Measurements from ENCODE around the gene WSB2.

The WSB2 gene

DNA sequence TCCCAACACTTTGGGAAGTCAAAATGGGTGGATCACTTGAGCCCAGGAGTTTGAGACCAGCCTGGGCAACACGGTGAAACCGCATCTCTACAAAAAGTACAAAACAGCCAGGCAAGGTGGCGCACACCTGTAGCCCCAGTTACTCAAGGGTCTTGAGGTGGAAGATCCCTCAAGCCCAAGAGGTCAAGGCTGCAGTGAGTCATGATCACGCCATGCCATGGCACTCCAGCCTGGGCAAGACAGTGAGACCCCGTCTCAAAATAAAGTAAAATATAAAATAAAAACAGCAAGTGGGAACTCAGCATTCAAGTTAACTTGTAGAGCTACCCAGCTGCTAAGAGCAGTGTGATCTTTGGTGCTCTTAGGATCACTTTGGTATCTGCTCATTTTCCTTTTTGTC, 31.8 kb downstream of the WSB2 start:
- Histone ChIP-seq H3K4ac (ENCODE audit: low read length) (no peak overlapping the region), H3K36me3 (replicated peaks in 1 of 2; ENCODE audit: control insufficient read depth in 2 of 2, insufficient read depth in 2 of 2, low read length in 2 of 2) (peaks cover 49 to 98% of the 10 kb centered on the region in 2 donors), H3K27me3 (ENCODE audit: control insufficient read depth in 3 of 3, insufficient read depth in 3 of 3, low read depth in 1 of 3, low read length in 3 of 3) (no peaks in the 10 kb centered on the region), H3K4me2 (ENCODE audit: insufficient read depth, low read length, poor library complexity, severe bottlenecking) (no peak overlapping the region), H4K8ac (ENCODE audit: low read depth, low read length) (no peak overlapping the region), H3K4me1 (ENCODE audit: control insufficient read depth in 2 of 2, insufficient read depth in 1 of 2, low read depth in 1 of 2, low read length in 2 of 2) (no peaks in the 10 kb centered on the region), H3K4me3 (ENCODE audit: low read length in 2 of 2) (no peak overlapping the region), H2BK5ac (ENCODE audit: low read length) (no peak overlapping the region), H2BK120ac (ENCODE audit: low read depth, low read length) (no peak overlapping the region), H3K27ac (replicated peaks; ENCODE audit: low read length) (no peak overlapping the region), H3K14ac (ENCODE audit: low read length) (no peak overlapping the region), H2BK12ac (ENCODE audit: low read length) (no peak overlapping the region), H3K79me1 (ENCODE audit: low read depth, low read length) (no peaks in the 10 kb centered on the region), H3K9me3 (replicated peaks in 1 of 2; ENCODE audit: control insufficient read depth in 2 of 2, insufficient read depth in 1 of 2, low read depth in 1 of 2, low read length in 2 of 2) (no peaks in the 10 kb centered on the region), H3K23ac (ENCODE audit: low read depth, low read length, poor library complexity) (no peak overlapping the region), H2AK5ac (ENCODE audit: low read depth, low read length) (no peak overlapping the region), H4K91ac (ENCODE audit: low read depth, low read length, poor library complexity) (no peak overlapping the region), H3K18ac (ENCODE audit: low read length) (no peak overlapping the region), H3K9ac (ENCODE audit: low read depth, low read length, poor library complexity) (no peak overlapping the region), H2AFZ (ENCODE audit: low read length) (no peak overlapping the region), H2BK15ac (ENCODE audit: low read length) (no peak overlapping the region)
- no peak for DNase-seq (ENCODE audit: low spot score)
- no CpG with 5 or more reads among the region's 5 CpGs for WGBS, 2 donors (ENCODE audit: extremely low coverage in 2 of 2, insufficient read length in 2 of 2, insufficient replicate concordance in 1 of 2)

DNA sequence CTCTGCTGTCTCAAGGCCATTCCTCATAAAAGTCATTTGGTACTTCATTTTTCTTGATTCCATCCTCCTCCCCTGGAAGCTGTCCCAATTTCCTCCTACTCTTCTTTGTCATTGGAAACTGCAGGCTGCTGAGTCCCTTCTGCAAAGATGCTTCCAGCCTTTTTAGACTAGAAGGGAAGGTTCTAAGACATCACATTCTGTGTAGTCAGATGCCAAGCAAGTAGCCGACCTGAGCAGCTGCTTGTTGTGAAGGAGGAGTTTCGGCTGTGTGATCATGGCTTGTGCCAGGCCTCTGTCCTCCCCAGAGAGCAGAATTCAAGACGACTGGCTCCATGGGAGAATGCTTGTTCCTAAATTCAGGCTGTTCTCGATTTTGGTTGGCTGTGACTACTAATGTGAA, 35.8 kb downstream of the WSB2 start:
- no peak overlapping the region for H3K14ac ChIP-seq (ENCODE audit: low read length)
- no peak overlapping the region for H3K23ac ChIP-seq (ENCODE audit: low read depth, low read length, poor library complexity)
- no peak overlapping the region for H3K4ac ChIP-seq (ENCODE audit: low read length)
- no peaks in the 10 kb centered on the region for H3K4me1 ChIP-seq (ENCODE audit: control insufficient read depth in 2 of 2, insufficient read depth in 1 of 2, low read depth in 1 of 2, low read length in 2 of 2)
- no peak overlapping the region for H2BK12ac ChIP-seq (ENCODE audit: low read length)
- no peak overlapping the region for H3K27ac ChIP-seq (replicated peaks; ENCODE audit: low read length)
- H3K4me3 ChIP-seq (ENCODE audit: low read length in 2 of 2) = no peak overlapping the region
- DNase-seq (ENCODE audit: low spot score) = no peak
- peaks cover 42 to 94% of the 10 kb centered on the region in 2 donors for H3K36me3 ChIP-seq (replicated peaks in 1 of 2; ENCODE audit: control insufficient read depth in 2 of 2, insufficient read depth in 2 of 2, low read length in 2 of 2)
- no peak overlapping the region for H3K9ac ChIP-seq (ENCODE audit: low read depth, low read length, poor library complexity)
- H2AFZ ChIP-seq (ENCODE audit: low read length) = no peak overlapping the region
- no peak overlapping the region for H4K91ac ChIP-seq (ENCODE audit: low read depth, low read length, poor library complexity)
- WGBS, 2 donors (ENCODE audit: extremely low coverage in 2 of 2, insufficient read length in 2 of 2, insufficient replicate concordance in 1 of 2) = no CpG with 5 or more reads among the region's 4 CpGs
- no peak overlapping the region for H3K18ac ChIP-seq (ENCODE audit: low read length)
- H2AK5ac ChIP-seq (ENCODE audit: low read depth, low read length) = no peak overlapping the region
- H3K9me3 ChIP-seq (replicated peaks in 1 of 2; ENCODE audit: control insufficient read depth in 2 of 2, insufficient read depth in 1 of 2, low read depth in 1 of 2, low read length in 2 of 2) = no peaks in the 10 kb centered on the region
- H2BK120ac ChIP-seq (ENCODE audit: low read depth, low read length) = no peak overlapping the region
- H3K4me2 ChIP-seq (ENCODE audit: insufficient read depth, low read length, poor library complexity, severe bottlenecking) = no peak overlapping the region
- no peaks in the 10 kb centered on the region for H3K27me3 ChIP-seq (ENCODE audit: control insufficient read depth in 3 of 3, insufficient read depth in 3 of 3, low read depth in 1 of 3, low read length in 3 of 3)
- no peaks in the 10 kb centered on the region for H3K79me1 ChIP-seq (ENCODE audit: low read depth, low read length)
- H2BK5ac ChIP-seq (ENCODE audit: low read length) = no peak overlapping the region
- H2BK15ac ChIP-seq (ENCODE audit: low read length) = no peak overlapping the region
- H4K8ac ChIP-seq (ENCODE audit: low read depth, low read length) = no peak overlapping the region

DNA sequence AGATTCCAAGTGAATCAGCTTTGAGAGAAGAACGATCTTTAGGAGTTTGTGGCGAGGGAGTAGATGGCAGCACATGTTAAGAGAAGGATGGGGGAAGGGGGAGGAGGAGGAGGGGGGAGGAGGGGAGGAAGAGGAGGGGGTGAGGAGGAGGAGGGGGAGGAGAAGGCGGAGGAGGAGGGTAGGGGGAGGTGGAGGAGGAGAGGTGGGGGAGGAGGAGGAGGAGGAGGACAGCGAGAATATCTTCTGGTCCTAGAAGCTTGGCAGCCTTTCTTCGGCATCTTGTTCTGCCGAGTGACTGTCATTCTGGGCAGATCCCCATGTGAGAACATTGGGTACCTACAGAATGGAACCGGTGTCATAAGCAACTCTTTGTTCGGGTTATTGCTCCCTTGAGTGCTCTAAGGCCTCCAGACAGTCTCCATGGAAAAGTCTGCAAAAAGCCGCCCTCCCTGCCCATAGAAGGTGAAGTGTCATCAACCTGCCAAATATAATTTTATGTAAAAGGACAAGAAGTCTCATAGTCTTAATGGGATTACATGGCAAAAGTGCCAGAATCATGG, 37.6 kb downstream of the WSB2 start:
- Histone ChIP-seq H3K27ac (replicated peaks; ENCODE audit: low read length) (no peak overlapping the region), H3K4me2 (ENCODE audit: insufficient read depth, low read length, poor library complexity, severe bottlenecking) (no peak overlapping the region), H3K23ac (ENCODE audit: low read depth, low read length, poor library complexity) (no peak overlapping the region), H3K4me1 (ENCODE audit: control insufficient read depth in 2 of 2, insufficient read depth in 1 of 2, low read depth in 1 of 2, low read length in 2 of 2) (no peaks in the 10 kb centered on the region), H3K9ac (ENCODE audit: low read depth, low read length, poor library complexity) (no peak overlapping the region), H3K9me3 (replicated peaks in 1 of 2; ENCODE audit: control insufficient read depth in 2 of 2, insufficient read depth in 1 of 2, low read depth in 1 of 2, low read length in 2 of 2) (no peaks in the 10 kb centered on the region), H2BK120ac (ENCODE audit: low read depth, low read length) (no peak overlapping the region), H2BK15ac (ENCODE audit: low read length) (no peak overlapping the region), H3K27me3 (ENCODE audit: control insufficient read depth in 3 of 3, insufficient read depth in 3 of 3, low read depth in 1 of 3, low read length in 3 of 3) (no peaks in the 10 kb centered on the region), H2BK12ac (ENCODE audit: low read length) (no peak overlapping the region), H4K91ac (ENCODE audit: low read depth, low read length, poor library complexity) (no peak overlapping the region), H4K8ac (ENCODE audit: low read depth, low read length) (no peak overlapping the region), H3K36me3 (replicated peaks in 1 of 2; ENCODE audit: control insufficient read depth in 2 of 2, insufficient read depth in 2 of 2, low read length in 2 of 2) (peaks cover 43 to 94% of the 10 kb centered on the region in 2 donors), H3K14ac (ENCODE audit: low read length) (no peak overlapping the region), H3K79me1 (ENCODE audit: low read depth, low read length) (no peaks in the 10 kb centered on the region), H2AFZ (ENCODE audit: low read length) (no peak overlapping the region), H2AK5ac (ENCODE audit: low read depth, low read length) (no peak overlapping the region), H3K4ac (ENCODE audit: low read length) (no peak overlapping the region), H3K18ac (ENCODE audit: low read length) (no peak overlapping the region), H2BK5ac (ENCODE audit: low read length) (no peak overlapping the region), H3K4me3 (ENCODE audit: low read length in 2 of 2) (no peak overlapping the region)
- no peak for DNase-seq (ENCODE audit: low spot score)
- no CpG with 5 or more reads among the region's 9 CpGs for WGBS, 2 donors (ENCODE audit: extremely low coverage in 2 of 2, insufficient read length in 2 of 2, insufficient replicate concordance in 1 of 2)

DNA sequence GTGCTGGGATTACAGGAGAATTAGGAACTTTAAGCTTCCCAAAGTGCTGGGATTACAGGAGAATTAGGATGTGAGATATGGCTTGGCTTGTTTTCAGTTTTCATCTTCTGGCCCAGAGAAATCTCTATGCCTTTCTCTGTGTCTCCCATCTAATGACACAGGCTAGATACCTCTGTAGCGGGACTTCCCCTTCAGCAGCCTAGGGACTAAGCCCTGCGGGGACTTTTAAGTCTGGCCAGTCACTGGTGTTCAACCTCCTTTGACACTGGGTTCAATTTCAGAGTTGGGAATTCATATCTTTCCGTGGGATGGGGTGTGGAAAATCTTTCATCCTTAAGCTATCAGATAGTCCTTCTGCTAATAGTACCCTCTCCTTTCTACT, 38.3 kb downstream of the WSB2 start:
- H2BK120ac ChIP-seq (ENCODE audit: low read depth, low read length) = no peak overlapping the region
- no peak overlapping the region for H3K18ac ChIP-seq (ENCODE audit: low read length)
- no peak overlapping the region for H2BK12ac ChIP-seq (ENCODE audit: low read length)
- no peak overlapping the region for H2BK15ac ChIP-seq (ENCODE audit: low read length)
- H3K9ac ChIP-seq (ENCODE audit: low read depth, low read length, poor library complexity) = no peak overlapping the region
- no peak overlapping the region for H3K27ac ChIP-seq (replicated peaks; ENCODE audit: low read length)
- no peak overlapping the region for H2AFZ ChIP-seq (ENCODE audit: low read length)
- peaks cover 45 to 94% of the 10 kb centered on the region in 2 donors for H3K36me3 ChIP-seq (replicated peaks in 1 of 2; ENCODE audit: control insufficient read depth in 2 of 2, insufficient read depth in 2 of 2, low read length in 2 of 2)
- H3K4ac ChIP-seq (ENCODE audit: low read length) = no peak overlapping the region
- no peaks in the 10 kb centered on the region for H3K79me1 ChIP-seq (ENCODE audit: low read depth, low read length)
- no peak overlapping the region for H4K8ac ChIP-seq (ENCODE audit: low read depth, low read length)
- no peak overlapping the region for H3K4me2 ChIP-seq (ENCODE audit: insufficient read depth, low read length, poor library complexity, severe bottlenecking)
- DNase-seq (ENCODE audit: low spot score) = no peak
- H3K23ac ChIP-seq (ENCODE audit: low read depth, low read length, poor library complexity) = no peak overlapping the region
- H3K9me3 ChIP-seq (replicated peaks in 1 of 2; ENCODE audit: control insufficient read depth in 2 of 2, insufficient read depth in 1 of 2, low read depth in 1 of 2, low read length in 2 of 2) = no peaks in the 10 kb centered on the region
- H2BK5ac ChIP-seq (ENCODE audit: low read length) = no peak overlapping the region
- H3K4me3 ChIP-seq (ENCODE audit: low read length in 2 of 2) = no peak overlapping the region
- H3K27me3 ChIP-seq (ENCODE audit: control insufficient read depth in 3 of 3, insufficient read depth in 3 of 3, low read depth in 1 of 3, low read length in 3 of 3) = no peaks in the 10 kb centered on the region
- H4K91ac ChIP-seq (ENCODE audit: low read depth, low read length, poor library complexity) = no peak overlapping the region
- no peak overlapping the region for H2AK5ac ChIP-seq (ENCODE audit: low read depth, low read length)
- no peak overlapping the region for H3K14ac ChIP-seq (ENCODE audit: low read length)
- H3K4me1 ChIP-seq (ENCODE audit: control insufficient read depth in 2 of 2, insufficient read depth in 1 of 2, low read depth in 1 of 2, low read length in 2 of 2) = no peaks in the 10 kb centered on the region
- WGBS, 2 donors (ENCODE audit: extremely low coverage in 2 of 2, insufficient read length in 2 of 2, insufficient replicate concordance in 1 of 2) = no CpG with 5 or more reads among the region's 3 CpGs

All from neuronal stem cell (in vitro differentiated cells).